ENCODE data around the gene DIP2B.

- TF ChIP-seq CTCF (IDR thresholded peaks at IDR 0.05; ENCODE audit: low read depth, low read length) = no peak
- no peak for TF ChIP-seq EZH2phosphoT487 (IDR thresholded peaks at IDR 0.05; ENCODE audit: low read depth)
Observed at GRCh38 chr12:50776749-50777728, 272.3 kb downstream of the DIP2B start.

All from OCI-LY3 (cell line).